Right kidney (tissue), 1 donor: Measurements from ENCODE around the gene CSTPP1.
"Not testable (repeated sequence)": the region's sequence is repeated elsewhere in the genome, so short reads cannot be mapped to it uniquely, and the experiment has no call there.

Experiments used
- DNase-seq: peaks from one replicate; pipeline ENCODE4 v3.0.0-alpha.2; 2016

Gene CSTPP1

GRCh38 chr11:46905806-46906205 is 30.8 kb upstream of the CSTPP1 start:
- no peak for DNase-seq

- DNase-seq = no peak
These were observed 29.9 kb upstream of the CSTPP1 start for GRCh38 chr11:46906609-46907041.

DNA sequence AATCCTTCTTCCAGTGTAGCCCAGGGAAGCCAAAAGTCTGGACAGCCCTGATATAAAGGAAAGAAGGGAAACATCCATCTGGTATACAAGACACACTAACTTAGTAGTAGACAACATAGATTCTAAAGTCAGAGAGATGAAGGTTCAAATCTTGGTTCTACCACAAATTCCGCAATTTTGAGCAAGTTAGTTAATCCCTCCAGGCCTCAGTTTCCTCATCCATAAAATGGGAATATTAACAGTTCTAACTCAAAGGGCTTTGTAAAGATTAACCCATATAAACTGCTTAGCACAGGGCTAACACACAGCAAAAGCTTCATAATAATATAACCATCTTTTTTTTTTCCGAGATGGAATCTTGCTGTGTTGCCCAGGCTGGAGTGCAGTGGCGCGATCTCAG is 29.0 kb upstream of the CSTPP1 start:
- DNase-seq = no peak

- peak; percentile 67 for DNase-seq
These were observed 23.9 kb upstream of the CSTPP1 start for GRCh38 chr11:46912526-46913150.

DNA sequence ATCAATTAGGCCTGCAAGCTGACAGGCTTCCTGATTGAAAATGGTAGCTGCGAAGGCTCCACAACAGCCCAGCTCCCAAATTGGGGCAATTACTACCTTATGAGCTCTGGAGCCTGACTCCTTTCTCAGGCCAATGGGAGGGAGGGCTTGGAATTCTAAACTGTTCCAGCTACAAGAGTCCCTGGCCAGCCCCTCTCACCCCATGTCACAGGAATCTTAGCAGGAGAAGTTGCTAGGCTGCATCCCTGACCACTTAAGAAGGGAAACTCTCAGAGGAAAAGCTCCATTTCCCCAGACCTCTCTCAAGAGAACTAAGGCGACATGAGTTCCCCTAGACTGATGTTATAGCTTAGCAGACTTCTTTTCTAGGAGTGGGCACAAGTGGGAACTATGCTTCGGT is 23.1 kb upstream of the CSTPP1 start:
- DNase-seq = no peak

DNA sequence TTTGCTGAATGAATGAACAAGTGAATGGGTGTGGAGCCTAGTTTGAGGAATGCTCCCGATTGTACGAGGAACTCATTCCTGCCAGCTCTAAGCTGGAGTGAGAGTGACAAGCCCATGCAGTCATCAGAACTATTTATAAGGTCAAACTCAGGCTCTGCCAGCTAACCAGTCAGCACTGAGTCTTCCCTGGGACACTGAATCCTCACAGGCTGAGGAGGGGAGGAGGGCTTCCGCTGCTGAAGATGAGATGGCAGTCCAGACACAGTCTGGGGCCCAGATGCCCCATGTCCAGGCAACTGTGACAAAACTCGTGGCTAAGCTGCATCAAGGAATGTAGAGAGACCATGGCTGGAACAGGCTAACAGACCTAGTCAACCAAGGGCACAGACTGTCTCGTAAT is 22.2 kb upstream of the CSTPP1 start:
- peak; percentile 38 for DNase-seq

GRCh38 chr11:46914910-46915309 is 21.7 kb upstream of the CSTPP1 start:
- no peak for DNase-seq

- DNase-seq = peak; percentile 73
These were observed 20.1 kb upstream of the CSTPP1 start for GRCh38 chr11:46916286-46917108.

DNA sequence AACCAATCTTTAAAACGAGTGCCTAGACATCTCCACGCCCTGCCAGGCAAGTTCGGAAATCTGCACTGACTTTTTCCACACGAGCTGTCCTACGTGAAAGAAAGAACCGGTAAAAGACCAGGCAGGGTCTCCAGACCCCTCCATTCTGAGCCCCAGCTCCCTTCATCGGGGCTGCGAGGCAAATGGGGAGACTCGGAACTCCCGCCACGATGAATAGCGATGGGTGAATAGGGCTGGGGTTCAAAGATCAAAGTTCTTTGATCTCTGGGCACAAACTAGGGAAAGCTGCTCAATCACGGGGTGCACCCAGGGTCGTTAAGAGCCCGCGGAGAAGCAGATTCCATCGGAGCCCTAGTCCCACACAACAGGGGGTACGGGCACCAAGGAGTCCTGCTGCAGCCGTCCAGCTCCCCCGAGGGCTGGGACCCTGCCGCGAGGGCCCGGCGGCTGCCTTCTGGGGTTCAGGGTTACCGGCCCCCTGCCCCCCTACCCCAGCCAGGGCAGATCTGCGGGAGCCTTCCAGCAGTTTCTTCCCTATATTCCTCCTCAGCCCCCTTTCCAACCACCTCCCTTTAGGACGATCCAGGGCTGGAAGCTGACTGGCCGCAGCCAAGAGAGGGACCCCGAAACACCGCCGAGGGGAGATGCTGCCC is 19.3 kb upstream of the CSTPP1 start:
- DNase-seq = peak; percentile 53

GRCh38 chr11:46917762-46918082 is 18.8 kb upstream of the CSTPP1 start:
- no peak for DNase-seq

GRCh38 chr11:46918083-46918787 is 18.3 kb upstream of the CSTPP1 start, which contains the start of gene LRP4:
Gene LRP4, minus strand, starts transcription at chr11:46918550. Its CDS starts 171 bp downstream, at chr11:46918379.
- DNase-seq = peak; percentile 80

DNA sequence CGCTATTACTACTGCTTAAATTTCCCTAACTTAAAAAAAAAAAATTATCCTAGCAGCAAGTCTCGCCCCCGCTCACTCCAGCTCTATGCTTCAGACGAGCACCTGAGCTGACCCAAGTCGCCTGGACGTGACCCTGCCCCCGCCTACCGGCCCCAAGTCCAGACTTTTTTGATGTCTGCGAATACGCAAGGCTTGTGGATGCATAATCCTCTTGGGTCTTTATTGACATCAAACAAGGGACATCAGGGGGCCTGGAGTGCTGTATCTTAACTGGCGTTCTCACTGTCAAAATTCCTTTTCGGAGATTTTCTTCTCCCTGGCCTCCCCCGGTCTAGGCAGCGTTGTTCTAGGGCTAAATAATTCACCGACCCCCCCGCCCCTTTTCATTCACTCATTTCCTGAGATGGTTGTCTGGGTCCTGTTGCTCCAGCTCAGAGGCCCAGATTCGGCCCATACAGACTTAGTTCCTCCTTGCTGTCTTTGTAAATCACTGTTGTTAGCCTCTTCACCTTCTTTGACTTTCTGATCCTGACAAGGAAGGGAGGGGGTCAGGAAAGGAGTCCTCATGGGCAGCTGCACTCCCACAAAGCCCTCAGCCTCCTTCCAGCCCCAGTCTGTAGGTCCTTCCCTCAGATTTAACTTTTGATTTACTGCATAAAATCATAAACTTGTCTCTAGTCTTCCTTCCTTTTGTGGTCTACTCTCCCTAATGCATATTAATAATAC is 17.6 kb upstream of the CSTPP1 start:
- DNase-seq = peak; percentile 68

GRCh38 chr11:46920755-46921154 is 15.8 kb upstream of the CSTPP1 start:
- no peak for DNase-seq

GRCh38 chr11:46927928-46928327 is 8.6 kb upstream of the CSTPP1 start:
- not testable (repeated sequence) for DNase-seq

- not testable (repeated sequence) for DNase-seq
These were observed 7.9 kb upstream of the CSTPP1 start for GRCh38 chr11:46928701-46929100.

- no peak for DNase-seq
These were observed 6.5 kb upstream of the CSTPP1 start for GRCh38 chr11:46930089-46930488.

GRCh38 chr11:46942172-46942571 is 5.6 kb downstream of the CSTPP1 start:
- DNase-seq = no peak

- DNase-seq = no peak
These were observed 8.0 kb downstream of the CSTPP1 start for GRCh38 chr11:46944356-46945075.

DNA sequence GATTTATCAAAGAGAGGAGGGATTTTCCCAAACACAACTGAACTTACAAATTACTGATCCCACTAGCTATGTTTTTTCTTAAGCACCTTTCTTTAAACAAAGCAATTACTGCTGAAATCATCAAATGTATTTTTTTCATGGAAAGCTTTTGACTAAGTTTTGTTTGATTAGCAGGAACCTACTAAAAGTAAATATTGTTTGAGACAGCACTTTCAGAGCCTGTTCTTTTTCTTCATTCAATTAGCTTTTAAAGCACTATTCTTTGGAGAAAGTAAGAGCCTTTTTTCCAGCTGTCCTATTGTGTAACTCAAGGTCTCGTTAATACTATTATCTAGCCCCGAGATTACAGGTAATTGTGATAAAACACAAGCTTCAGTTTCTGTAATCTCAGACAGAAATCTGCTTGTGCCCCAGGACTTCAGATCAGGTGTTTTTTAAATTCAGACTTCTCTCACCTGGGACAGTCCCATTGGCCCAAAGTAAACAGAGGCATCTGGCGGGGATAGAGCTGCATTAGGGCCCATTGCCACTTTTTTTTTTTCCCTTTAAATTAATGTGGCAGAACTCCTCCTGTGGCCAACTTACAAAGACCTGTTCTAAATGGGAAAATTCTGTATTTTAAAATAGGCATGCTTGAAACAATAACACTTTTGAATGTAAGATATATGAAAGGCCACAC is 11.0 kb downstream of the CSTPP1 start:
- DNase-seq = no peak

DNA sequence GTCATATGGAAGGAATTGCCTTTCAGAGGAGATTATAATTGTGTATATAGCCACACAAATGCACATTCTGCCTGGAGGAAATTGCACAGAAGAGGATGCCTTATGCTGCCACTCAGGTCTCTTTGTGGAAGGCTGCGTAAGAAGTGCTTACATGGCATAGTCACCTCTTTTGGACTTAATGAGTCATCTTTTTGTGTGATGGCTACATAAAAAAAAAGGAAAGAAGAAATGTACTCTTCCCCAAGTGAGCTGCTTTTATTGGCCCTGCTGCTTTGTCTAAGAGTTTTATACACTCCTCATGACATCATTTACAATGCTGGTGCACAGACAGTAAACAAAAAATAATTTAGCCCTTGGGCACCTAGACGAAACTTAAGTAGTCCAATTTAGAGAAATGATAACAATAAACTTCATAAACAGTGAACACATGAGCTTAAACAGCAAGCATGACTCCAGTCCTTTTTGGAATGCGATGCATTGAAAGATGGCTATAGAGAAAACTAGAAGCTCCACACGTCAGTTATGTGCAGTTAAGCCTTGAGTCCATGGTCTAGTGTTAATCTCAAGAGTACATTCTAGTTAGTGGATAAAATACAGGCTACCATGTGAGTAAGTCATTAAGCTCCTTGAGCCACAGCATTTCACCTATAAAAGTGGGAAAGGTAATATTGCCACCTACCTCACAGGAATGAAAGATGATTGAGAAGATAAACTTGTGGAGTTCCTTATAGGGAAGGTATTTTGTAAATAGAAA is 12.0 kb downstream of the CSTPP1 start:
- no peak for DNase-seq
